Panc1 (cell line): ENCODE measurements around the gene KLHL24. TPM values are rescaled to one million over a fixed set of nuclear protein-coding genes. Genes with fewer than 3 reads are reported as not detected.
"Not testable (repeated sequence)": the region's sequence is repeated elsewhere in the genome, so short reads cannot be mapped to it uniquely, and the experiment has no call there.

Experiments used
- ATAC-seq: fragments of 200-7000 bp; cut with Tn5 transposase; 2 replicates; pipeline ENCODE4 v1.9.1; 2020; ENCODE audit warnings: mild to moderate bottlenecking, moderate library complexity
- BruUV-seq: library from RNA; stranded (reverse); fragments of 400-500 nt; replicated peaks from 2 replicates; lab custom pipeline; 2021; lab: Mats Ljungman, UMichigan
- CTCF ChIA-PET: fragments of 300-600 bp; sonication (Branson Sonifier 250); formaldehyde crosslinking; loops from one replicate; lab custom pipeline; 2022; ENCODE audit warnings: antibody characterized with exemption; lab: Charles Lee
- POLR2A ChIA-PET: fragments of 300-600 bp; sonication (Branson Sonifier 250); formaldehyde crosslinking; loops from one replicate; lab custom pipeline; 2022; ENCODE audit warnings: antibody characterized with exemption; lab: Charles Lee
- DNase-seq: peaks from one replicate; pipeline ENCODE4 v3.0.0-alpha.2; 2010; ENCODE audit warnings: low read depth, low spot score
- H3K27ac ChIP-seq: 2 replicates; pipeline ENCODE4 v1.5.1; 2011; ENCODE audit warnings: mild to moderate bottlenecking, low read length, inconsistent platforms
- H3K27me3 ChIP-seq: fragments of 200-500 bp; sonication (Bioruptor generic); 2 replicates; pipeline ENCODE4 v1.6.0; 2014; ENCODE audit warnings: low read length, inconsistent platforms; ENCODE audit not compliant: control insufficient read depth, insufficient read depth
- H3K36me3 ChIP-seq: fragments of 200-500 bp; sonication (Bioruptor generic); 2 replicates; pipeline ENCODE4 v1.5.1; 2014; ENCODE audit warnings: inconsistent platforms, mild to moderate bottlenecking, low read length, moderate library complexity; ENCODE audit not compliant: control insufficient read depth, insufficient read depth
- H3K4me1 ChIP-seq: 2 replicates; pipeline ENCODE4 v1.5.1; 2011; ENCODE audit warnings: inconsistent platforms, mild to moderate bottlenecking, low read length, moderate library complexity; ENCODE audit not compliant: control insufficient read depth, insufficient read depth
- H3K4me3 ChIP-seq, 2 experiments: 2 replicates each; pipeline ENCODE4 v1.5.1; 2011 to 2012; ENCODE audit warnings: low read depth in 2 of 2, low read length in 2 of 2, mild to moderate bottlenecking in 2 of 2, inconsistent platforms in 1 of 2, moderate library complexity in 1 of 2
- H3K9me3 ChIP-seq: fragments of 200-500 bp; sonication (Bioruptor generic); 2 replicates; pipeline ENCODE4 v1.5.1; 2014; ENCODE audit warnings: low read depth, mild to moderate bottlenecking, inconsistent platforms, low read length, moderate library complexity; ENCODE audit not compliant: control insufficient read depth, insufficient read depth
- CTCF ChIP-seq: fragments of 450-650 bp; IDR thresholded peaks from 2 replicates; pipeline ENCODE4 v1.5.1; 2017; ENCODE audit warnings: mild to moderate bottlenecking
- POLR2AphosphoS5 ChIP-seq: IDR thresholded peaks from 2 replicates; pipeline ENCODE4 v1.6.1; 2012; ENCODE audit warnings: mild to moderate bottlenecking, low read depth, low read length, moderate library complexity
- SIN3A ChIP-seq: IDR thresholded peaks from 2 replicates; pipeline ENCODE4 v1.6.1; 2012; ENCODE audit warnings: low read depth, mild to moderate bottlenecking, low read length, moderate library complexity, borderline replicate concordance; ENCODE audit not compliant: insufficient read depth
- TCF7L2 ChIP-seq: IDR thresholded peaks from 2 replicates; pipeline ENCODE4 v1.6.1; 2011; ENCODE audit warnings: mild to moderate bottlenecking, low read depth, low read length, inconsistent platforms
- in situ Hi-C: cut with HindIII; loops from 2 replicates; pipeline ENCODE4 v1.10.0; 2016; ENCODE audit warnings: low sequenced_read_pairs, low pct_unique_long_range_greater_than_20kb
- intact Hi-C: fragments of 100-400 bp; cut with micrococcal nuclease; formaldehyde crosslinking; loops from one replicate; pipeline ENCODE4 v1.10.0; 2022; ENCODE audit not compliant: unreplicated experiment
- total RNA-seq: library from RNA; stranded (reverse); gene quantifications from one replicate; pipeline ENCODE4 v1.2.1, GENCODE V29; 2021; ENCODE audit not compliant: unreplicated experiment
- TF ChIP-seq, protein P1 (sequence below), 2 experiments: IDR thresholded peaks; 2 replicates each; pipeline ENCODE4 v1.6.1; 2011 to 2012; ENCODE audit warnings: low read depth in 2 of 2, control low read depth in 1 of 2, low read length in 1 of 2, mild to moderate bottlenecking in 1 of 2, moderate library complexity in 1 of 2; ENCODE audit not compliant: insufficient read depth in 1 of 2

KLHL24 gene
- total RNA-seq, 1 experiment from 2014 or later: 42.0 TPM

DNA sequence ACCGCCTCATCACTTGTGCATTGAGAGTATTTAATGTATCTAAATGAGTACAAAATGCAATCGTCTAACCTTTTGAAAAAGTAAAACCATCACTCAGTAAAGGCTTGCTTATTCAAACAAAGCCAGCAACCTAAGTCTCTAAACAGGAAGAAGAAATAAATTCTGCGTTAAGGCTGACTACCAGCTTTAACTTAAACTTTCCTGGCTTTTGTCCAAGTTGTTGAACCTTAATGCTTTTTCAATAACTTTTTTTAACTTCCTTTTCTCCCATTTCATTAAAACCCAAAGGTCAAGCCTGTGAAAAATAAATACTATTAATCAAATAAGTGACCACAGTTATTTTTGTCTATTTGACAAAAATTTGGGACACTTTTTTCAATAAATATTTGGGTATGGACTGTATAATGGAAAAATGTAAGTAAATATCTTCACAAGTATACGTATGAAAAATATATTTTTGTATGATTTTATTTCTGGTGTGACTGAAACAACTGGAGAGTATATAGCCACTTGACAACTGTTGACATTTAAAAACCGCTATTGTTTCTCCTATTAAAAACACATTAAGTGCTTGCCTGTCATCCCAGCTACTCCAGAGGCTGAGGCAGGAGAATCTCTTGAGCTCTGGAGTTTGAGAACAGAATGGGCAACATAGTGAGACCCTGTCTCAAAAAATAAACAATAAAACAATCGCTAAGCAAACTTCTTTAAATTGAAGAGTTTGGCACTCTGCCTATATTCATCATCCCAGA, 2.9 kb downstream of the KLHL24 start:
- H3K36me3 ChIP-seq: no peaks in the 10 kb centered on the region
- in situ Hi-C loops: no loop called here
- H3K9me3 ChIP-seq: no peaks in the 10 kb centered on the region
- TF ChIP-seq CTCF: no peak
- TF ChIP-seq POLR2AphosphoS5: no peak
- TF ChIP-seq SIN3A: no peak
- TF ChIP-seq, protein P1, sequence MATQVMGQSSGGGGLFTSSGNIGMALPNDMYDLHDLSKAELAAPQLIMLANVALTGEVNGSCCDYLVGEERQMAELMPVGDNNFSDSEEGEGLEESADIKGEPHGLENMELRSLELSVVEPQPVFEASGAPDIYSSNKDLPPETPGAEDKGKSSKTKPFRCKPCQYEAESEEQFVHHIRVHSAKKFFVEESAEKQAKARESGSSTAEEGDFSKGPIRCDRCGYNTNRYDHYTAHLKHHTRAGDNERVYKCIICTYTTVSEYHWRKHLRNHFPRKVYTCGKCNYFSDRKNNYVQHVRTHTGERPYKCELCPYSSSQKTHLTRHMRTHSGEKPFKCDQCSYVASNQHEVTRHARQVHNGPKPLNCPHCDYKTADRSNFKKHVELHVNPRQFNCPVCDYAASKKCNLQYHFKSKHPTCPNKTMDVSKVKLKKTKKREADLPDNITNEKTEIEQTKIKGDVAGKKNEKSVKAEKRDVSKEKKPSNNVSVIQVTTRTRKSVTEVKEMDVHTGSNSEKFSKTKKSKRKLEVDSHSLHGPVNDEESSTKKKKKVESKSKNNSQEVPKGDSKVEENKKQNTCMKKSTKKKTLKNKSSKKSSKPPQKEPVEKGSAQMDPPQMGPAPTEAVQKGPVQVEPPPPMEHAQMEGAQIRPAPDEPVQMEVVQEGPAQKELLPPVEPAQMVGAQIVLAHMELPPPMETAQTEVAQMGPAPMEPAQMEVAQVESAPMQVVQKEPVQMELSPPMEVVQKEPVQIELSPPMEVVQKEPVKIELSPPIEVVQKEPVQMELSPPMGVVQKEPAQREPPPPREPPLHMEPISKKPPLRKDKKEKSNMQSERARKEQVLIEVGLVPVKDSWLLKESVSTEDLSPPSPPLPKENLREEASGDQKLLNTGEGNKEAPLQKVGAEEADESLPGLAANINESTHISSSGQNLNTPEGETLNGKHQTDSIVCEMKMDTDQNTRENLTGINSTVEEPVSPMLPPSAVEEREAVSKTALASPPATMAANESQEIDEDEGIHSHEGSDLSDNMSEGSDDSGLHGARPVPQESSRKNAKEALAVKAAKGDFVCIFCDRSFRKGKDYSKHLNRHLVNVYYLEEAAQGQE (IDR thresholded peaks at IDR 0.05; ENCODE audit: insufficient read depth in 1 of 2, low read depth in 2 of 2, low read length in 1 of 2): no peak
- no peak for TF ChIP-seq TCF7L2
- peak overlapping the region; percentile 5; the same call in 1 of the 2 replicates for H3K27ac ChIP-seq
- ChIA-PET POLR2A (interaction anchor here (0.7 kb wide), 1 partner anchor 163 kb away, joined by 3 read pairs; no protein-coding TSS in a partner anchor), CTCF (interaction anchor here (0.6 kb wide), 1 partner anchor 168 kb away, joined by 7 read pairs; no protein-coding TSS in a partner anchor)
- H3K27me3 ChIP-seq: no peaks in the 10 kb centered on the region
- H3K4me1 ChIP-seq: peaks cover 16% of the 10 kb centered on the region
- ATAC-seq: no peak
- BruUV-seq: TSS peak; percentile 60
- intact Hi-C loops: loop anchor here (5.0 kb wide), 2 partner anchors 59 to 129 kb away; partner anchors contain the start of gene YEATS2
- no peak overlapping the region; a peak in 1 of 4 replicates for H3K4me3 ChIP-seq
- no peak for DNase-seq

- CTCF ChIA-PET, H3K36me3 ChIP-seq, H3K4me3 ChIP-seq, POLR2A ChIA-PET, H3K9me3 ChIP-seq, intact Hi-C loops, BruUV-seq, DNase-seq, in situ Hi-C loops, H3K27ac ChIP-seq, H3K27me3 ChIP-seq, ATAC-seq: not testable (repeated sequence)
- H3K4me1 ChIP-seq: peaks cover 15% of the 10 kb centered on the region
Measured at GRCh38 chr3:183640635-183641034, 5.2 kb downstream of the KLHL24 start.

DNA sequence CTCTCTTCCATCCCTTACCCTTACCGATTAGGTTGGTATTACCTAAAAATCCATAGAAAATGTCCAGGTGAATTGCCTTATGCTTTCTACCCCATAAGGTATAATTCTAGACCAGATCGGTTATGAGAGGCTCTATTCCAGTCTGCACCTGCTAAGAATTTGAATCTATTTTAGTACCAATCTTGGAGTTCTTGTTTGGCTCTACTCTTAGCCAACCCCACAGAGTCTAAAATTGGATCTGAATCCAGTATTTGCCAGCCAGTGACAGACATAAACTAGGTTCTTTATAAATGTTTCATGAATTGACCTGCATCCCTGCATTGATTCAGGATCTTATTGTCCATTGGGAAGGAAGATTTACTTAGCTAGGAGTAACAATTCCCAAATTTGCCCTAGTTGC, 6.5 kb downstream of the KLHL24 start:
- Histone ChIP-seq H3K27ac (no peak overlapping the region), H3K4me1 (peaks cover 15% of the 10 kb centered on the region), H3K4me3 (no peak overlapping the region), H3K36me3 (no peaks in the 10 kb centered on the region), H3K9me3 (no peaks in the 10 kb centered on the region), H3K27me3 (no peaks in the 10 kb centered on the region)
- DNase-seq (no peak), ATAC-seq (no peak)
- in situ Hi-C loops (no loop called here), intact Hi-C loops (no loop called here)
- no TSS peak for BruUV-seq
- ChIA-PET POLR2A (no interaction called here), CTCF (no interaction called here)
- TF ChIP-seq SIN3A: no peak
- TF ChIP-seq CTCF: no peak
